ENCODE results near the gene HTR2A. TPM values are rescaled to one million over a fixed set of nuclear protein-coding genes. Genes with fewer than 3 reads are reported as not detected.

The HTR2A gene
- total RNA-seq, 1 donor: 6.0 TPM

DNA sequence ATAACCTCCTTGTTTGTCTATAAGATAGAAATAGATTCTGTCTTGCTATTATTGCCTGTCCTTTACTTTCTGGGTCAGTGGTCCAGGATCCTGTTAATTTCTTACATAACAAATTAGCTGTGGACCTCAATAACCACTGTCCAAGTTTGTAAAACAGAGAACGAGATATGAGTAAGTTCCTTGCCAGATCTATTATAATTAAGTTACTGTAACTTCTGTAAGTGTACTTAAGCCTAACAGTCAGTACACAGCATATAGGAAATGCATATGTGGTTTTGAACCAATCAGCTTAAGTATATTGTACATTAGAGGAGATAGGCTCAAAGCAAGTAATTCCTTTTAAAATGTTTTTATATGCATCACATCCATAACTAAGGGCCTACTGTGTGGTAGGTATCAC, 34.9 kb downstream of the HTR2A start:
- no peak for DNase-seq (ENCODE audit: low read depth)
- TF ChIP-seq, protein P1, sequence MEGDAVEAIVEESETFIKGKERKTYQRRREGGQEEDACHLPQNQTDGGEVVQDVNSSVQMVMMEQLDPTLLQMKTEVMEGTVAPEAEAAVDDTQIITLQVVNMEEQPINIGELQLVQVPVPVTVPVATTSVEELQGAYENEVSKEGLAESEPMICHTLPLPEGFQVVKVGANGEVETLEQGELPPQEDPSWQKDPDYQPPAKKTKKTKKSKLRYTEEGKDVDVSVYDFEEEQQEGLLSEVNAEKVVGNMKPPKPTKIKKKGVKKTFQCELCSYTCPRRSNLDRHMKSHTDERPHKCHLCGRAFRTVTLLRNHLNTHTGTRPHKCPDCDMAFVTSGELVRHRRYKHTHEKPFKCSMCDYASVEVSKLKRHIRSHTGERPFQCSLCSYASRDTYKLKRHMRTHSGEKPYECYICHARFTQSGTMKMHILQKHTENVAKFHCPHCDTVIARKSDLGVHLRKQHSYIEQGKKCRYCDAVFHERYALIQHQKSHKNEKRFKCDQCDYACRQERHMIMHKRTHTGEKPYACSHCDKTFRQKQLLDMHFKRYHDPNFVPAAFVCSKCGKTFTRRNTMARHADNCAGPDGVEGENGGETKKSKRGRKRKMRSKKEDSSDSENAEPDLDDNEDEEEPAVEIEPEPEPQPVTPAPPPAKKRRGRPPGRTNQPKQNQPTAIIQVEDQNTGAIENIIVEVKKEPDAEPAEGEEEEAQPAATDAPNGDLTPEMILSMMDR (IDR thresholded peaks at IDR 0.05; ENCODE audit: insufficient read depth, low read length): no peak
- H3K4me3 ChIP-seq (ENCODE audit: low read depth, low read length): no peak overlapping the region

- TF ChIP-seq, protein P1 (IDR thresholded peaks at IDR 0.05; ENCODE audit: insufficient read depth, low read length): no peak
These were observed 36.1 kb downstream of the HTR2A start for GRCh38 chr13:46860722-46861121.

DNA sequence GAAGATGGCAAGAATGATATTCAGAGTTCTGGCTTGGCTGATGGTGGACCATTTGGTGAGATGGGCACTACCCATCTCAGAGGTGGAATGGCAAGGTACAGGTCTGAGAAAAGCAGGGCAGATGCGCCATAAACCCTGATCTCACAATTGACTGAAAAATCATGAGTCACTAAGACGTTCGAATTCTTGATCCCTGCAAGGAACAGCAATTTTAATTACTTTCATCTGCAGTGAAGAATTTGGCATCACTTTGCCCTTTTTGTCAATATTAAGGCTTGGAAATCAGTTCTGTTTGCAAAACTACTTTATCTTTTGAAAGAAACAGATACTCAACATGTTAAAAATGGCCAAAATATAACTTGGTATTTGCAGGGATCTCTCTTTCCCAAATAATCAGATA, 38.1 kb downstream of the HTR2A start:
- H3K4me3 ChIP-seq (ENCODE audit: low read depth, low read length): no peak overlapping the region
- DNase-seq (ENCODE audit: low read depth): no peak
- TF ChIP-seq, protein P1 (IDR thresholded peaks at IDR 0.05; ENCODE audit: insufficient read depth, low read length): no peak

More at GRCh38 chr13:46860722-46861121, 36.1 kb downstream of the HTR2A start:
- no peak for DNase-seq (ENCODE audit: low read depth)
- H3K4me3 ChIP-seq (ENCODE audit: low read depth, low read length): no peak overlapping the region

DNA sequence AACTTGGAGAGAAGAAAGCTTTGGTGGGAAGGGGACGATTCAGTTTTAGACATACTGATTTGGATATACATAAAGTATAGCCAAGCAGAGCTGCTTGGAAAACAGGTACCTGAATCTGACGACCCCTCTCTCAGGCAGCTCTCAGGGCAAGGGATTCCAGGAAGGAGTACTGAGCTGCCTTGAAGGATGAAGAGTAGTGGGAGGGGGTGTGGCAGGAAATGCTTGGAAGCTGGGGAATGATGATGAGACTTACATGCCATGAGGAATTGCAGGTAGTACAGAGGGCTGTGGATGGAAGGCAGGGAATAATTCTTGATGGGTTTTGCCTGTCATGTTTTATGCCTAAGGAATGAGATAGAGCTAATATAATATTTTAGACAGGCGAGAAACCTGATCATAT, 38.7 kb downstream of the HTR2A start:
- no peak for DNase-seq (ENCODE audit: low read depth)
- TF ChIP-seq, protein P1 (IDR thresholded peaks at IDR 0.05; ENCODE audit: insufficient read depth, low read length): no peak
- no peak overlapping the region for H3K4me3 ChIP-seq (ENCODE audit: low read depth, low read length)

DNA sequence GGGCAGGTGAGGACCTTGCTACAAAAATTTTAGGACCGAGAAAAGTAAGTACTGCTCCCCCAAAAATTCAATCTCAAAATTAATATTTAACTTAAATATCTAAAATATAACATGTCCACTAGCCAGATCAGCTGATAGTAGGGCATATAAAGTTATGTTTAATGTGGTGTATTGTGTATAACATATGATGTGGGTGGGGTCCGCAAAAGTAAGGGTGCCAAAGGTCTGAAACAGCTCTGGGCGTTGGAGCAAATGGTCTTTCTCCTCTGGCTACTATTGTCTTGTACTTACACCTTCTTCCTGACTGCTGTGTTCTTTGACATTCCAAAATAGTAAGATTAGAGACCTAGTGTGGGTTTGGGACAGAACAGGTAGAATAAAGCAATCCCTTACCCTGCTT, 41.2 kb downstream of the HTR2A start:
- TF ChIP-seq, protein P1 (IDR thresholded peaks at IDR 0.05; ENCODE audit: insufficient read depth, low read length): no peak
- no peak overlapping the region for H3K4me3 ChIP-seq (ENCODE audit: low read depth, low read length)
- DNase-seq (ENCODE audit: low read depth): no peak

GRCh38 chr13:46855166-46855565, 41.7 kb downstream of the HTR2A start:
- H3K4me3 ChIP-seq (ENCODE audit: low read depth, low read length): no peak overlapping the region
- TF ChIP-seq, protein P1 (IDR thresholded peaks at IDR 0.05; ENCODE audit: insufficient read depth, low read length): no peak
- DNase-seq (ENCODE audit: low read depth): no peak

DNA sequence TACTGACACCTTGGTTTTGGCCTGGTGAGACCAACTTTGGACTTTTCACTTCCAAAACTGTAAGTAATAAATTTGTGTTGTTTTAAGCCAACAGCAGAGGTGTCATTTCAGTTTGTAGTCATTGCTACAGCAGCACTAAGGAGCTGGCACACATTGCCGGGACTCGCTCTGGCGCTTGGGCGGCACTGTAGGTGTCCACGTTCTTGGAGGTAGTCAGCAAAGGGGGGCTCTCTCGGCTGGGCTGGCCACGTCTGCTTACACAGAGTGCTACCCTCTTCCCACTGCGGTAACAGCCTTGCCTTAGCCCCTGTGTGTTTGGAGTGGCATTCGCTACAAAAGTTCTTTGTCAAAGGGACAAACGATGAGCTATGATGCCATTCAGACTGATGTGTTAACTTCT, 44.7 kb downstream of the HTR2A start:
- no peak overlapping the region for H3K4me3 ChIP-seq (ENCODE audit: low read depth, low read length)
- no peak for DNase-seq (ENCODE audit: low read depth)
- TF ChIP-seq, protein P1 (IDR thresholded peaks at IDR 0.05; ENCODE audit: insufficient read depth, low read length): no peak
